ENCODE results near the gene STAU1.
"Not testable (repeated sequence)": the region's sequence is repeated elsewhere in the genome, so short reads cannot be mapped to it uniquely, and the experiment has no call there.

STAU1 gene

GRCh38 chr20:49203011-49203410, 14.9 kb upstream of the STAU1 start:
- no peak for DNase-seq

- no peak for DNase-seq
Measured at GRCh38 chr20:49199729-49200293, 11.7 kb upstream of the STAU1 start.

GRCh38 chr20:49192944-49193518, 4.9 kb upstream of the STAU1 start:
- not testable (repeated sequence) for DNase-seq

GRCh38 chr20:49187330-49187850, 744 bp downstream of the STAU1 start:
- DNase-seq, result no peak

- no peak for DNase-seq
Measured at GRCh38 chr20:49186535-49187329, 1.4 kb downstream of the STAU1 start.

GRCh38 chr20:49185071-49185761, 2.9 kb downstream of the STAU1 start:
- no peak for DNase-seq

- no peak for DNase-seq
Measured at GRCh38 chr20:49184691-49185070, 3.5 kb downstream of the STAU1 start.

GRCh38 chr20:49184084-49184501, 4.0 kb downstream of the STAU1 start:
- DNase-seq, result not testable (repeated sequence)

GRCh38 chr20:49183444-49183843, 4.7 kb downstream of the STAU1 start:
- DNase-seq, result no peak

GRCh38 chr20:49181265-49181877, 6.8 kb downstream of the STAU1 start:
- no peak for DNase-seq

- no peak for DNase-seq
Measured at GRCh38 chr20:49179368-49180277, 8.5 kb downstream of the STAU1 start.

- DNase-seq, result no peak
Measured at GRCh38 chr20:49174183-49174582, 14.0 kb downstream of the STAU1 start.

- DNase-seq, result no peak
Measured at GRCh38 chr20:49172413-49172812, 15.7 kb downstream of the STAU1 start.

GRCh38 chr20:49171909-49172308, 16.2 kb downstream of the STAU1 start:
- DNase-seq, result no peak

- no peak for DNase-seq
Measured at GRCh38 chr20:49170714-49171113, 17.4 kb downstream of the STAU1 start.

- no peak for DNase-seq
Measured at GRCh38 chr20:49169547-49169946, 18.6 kb downstream of the STAU1 start.

GRCh38 chr20:49168864-49169263, 19.3 kb downstream of the STAU1 start:
- not testable (repeated sequence) for DNase-seq

GRCh38 chr20:49167811-49168507, 20.2 kb downstream of the STAU1 start:
- DNase-seq, result no peak

- no peak for DNase-seq
Measured at GRCh38 chr20:49166534-49167449, 21.3 kb downstream of the STAU1 start.

GRCh38 chr20:49165611-49166010, 22.5 kb downstream of the STAU1 start:
- no peak for DNase-seq
